NT2/D1 (cell line): Measurements from ENCODE around the gene EGR1.

ENCODE experiments used
- DNase-seq: peaks from one replicate; pipeline ENCODE4 v3.0.0-alpha.2; 2011; ENCODE audit warnings: low read depth, low spot score
- H3K27me3 ChIP-seq: 2 replicates; pipeline ENCODE4 v1.6.0; 2011; ENCODE audit warnings: mild to moderate bottlenecking; ENCODE audit not compliant: insufficient read length, insufficient read depth
- H3K36me3 ChIP-seq: 2 replicates; pipeline ENCODE4 v1.6.1; 2011; ENCODE audit warnings: mild to moderate bottlenecking, low read length, mixed read lengths; ENCODE audit not compliant: insufficient read depth, insufficient read length
- H3K4me1 ChIP-seq: 2 replicates; pipeline ENCODE4 v1.5.1; 2011; ENCODE audit not compliant: insufficient read depth, insufficient read length
- H3K4me3 ChIP-seq: 2 replicates; pipeline ENCODE4 v1.5.1; 2011; ENCODE audit warnings: low read depth; ENCODE audit not compliant: insufficient read length
- H3K9ac ChIP-seq: 2 replicates; pipeline ENCODE4 v1.6.0; 2011; ENCODE audit warnings: low read depth; ENCODE audit not compliant: insufficient read length
- H3K9me3 ChIP-seq: 2 replicates; pipeline ENCODE4 v1.5.1; 2011; ENCODE audit warnings: mild to moderate bottlenecking, low read length; ENCODE audit not compliant: insufficient read depth
- SUZ12 ChIP-seq: IDR thresholded peaks from 2 replicates; pipeline ENCODE4 v1.6.1; 2011; ENCODE audit not compliant: insufficient read length, insufficient read depth; ENCODE audit errors: extremely low read depth
- YY1 ChIP-seq: IDR thresholded peaks from 2 replicates; pipeline ENCODE4 v1.6.1; 2011; ENCODE audit not compliant: insufficient read length, insufficient read depth
- ZNF274 ChIP-seq: IDR thresholded peaks from 2 replicates; pipeline ENCODE4 v1.6.1; 2011; ENCODE audit warnings: mild to moderate bottlenecking, low read depth, low read length

EGR1 gene

DNA sequence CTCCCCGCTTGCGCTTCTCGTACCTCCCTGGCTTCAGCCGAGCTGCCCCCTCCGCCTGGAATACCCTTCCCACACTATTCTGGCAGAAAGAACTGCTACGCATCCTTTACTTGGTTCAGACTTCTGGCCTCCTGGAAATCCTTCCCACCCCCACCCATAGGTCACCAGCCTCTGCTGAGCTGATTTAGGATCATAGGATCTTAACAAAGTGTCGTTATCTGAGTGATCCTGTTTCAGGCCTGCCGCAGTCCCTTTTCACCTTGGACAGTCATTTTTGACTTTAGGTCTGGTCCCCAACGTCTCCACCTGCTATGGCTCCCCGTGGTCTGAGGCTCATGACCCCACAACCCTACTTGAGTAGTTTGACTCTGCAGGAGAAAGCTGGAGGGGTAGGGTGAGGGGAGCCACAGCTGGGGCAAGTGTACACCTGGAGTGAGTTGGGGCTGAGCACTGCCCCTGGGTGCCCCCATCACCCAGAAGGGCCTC is 27.3 kb downstream of the EGR1 start:
- Histone ChIP-seq H3K9me3 (no peaks in the 10 kb centered on the region), H3K9ac (peak overlapping the region; percentile 71), H3K4me3 (peak overlapping the region; percentile 57), H3K4me1 (peaks cover 13% of the 10 kb centered on the region), H3K36me3 (no peaks in the 10 kb centered on the region), H3K27me3 (peaks cover 33% of the 10 kb centered on the region)
- DNase-seq = no peak
- no peak for TF ChIP-seq ZNF274

DNA sequence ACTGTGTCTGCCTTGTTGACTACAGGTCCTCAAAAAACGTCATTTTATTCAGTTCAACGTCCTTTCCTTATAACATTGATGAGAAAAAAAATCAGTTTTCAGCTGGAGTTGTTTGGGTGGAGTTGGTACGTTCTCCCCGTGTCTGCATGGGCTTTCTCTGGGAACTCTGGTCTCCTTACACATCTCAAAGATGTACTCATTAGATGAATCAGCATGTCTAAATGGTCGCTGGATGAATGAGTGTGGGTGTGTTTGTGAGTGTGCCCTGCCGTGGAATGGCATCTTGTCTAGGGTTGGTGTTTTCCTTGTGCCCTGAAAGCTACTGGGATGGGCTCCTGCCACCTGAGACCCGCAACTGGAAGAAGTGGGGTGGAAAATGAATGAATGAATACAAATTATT is 30.1 kb downstream of the EGR1 start:
- DNase-seq = no peak
- H3K4me3 ChIP-seq = no peak overlapping the region
- H3K9me3 ChIP-seq = no peaks in the 10 kb centered on the region
- peaks cover 13% of the 10 kb centered on the region for H3K4me1 ChIP-seq
- H3K9ac ChIP-seq = no peak overlapping the region
- peaks cover 25% of the 10 kb centered on the region for H3K27me3 ChIP-seq
- TF ChIP-seq YY1 = no peak
- TF ChIP-seq SUZ12 = no peak
- TF ChIP-seq ZNF274 = no peak
- H3K36me3 ChIP-seq = no peaks in the 10 kb centered on the region

DNA sequence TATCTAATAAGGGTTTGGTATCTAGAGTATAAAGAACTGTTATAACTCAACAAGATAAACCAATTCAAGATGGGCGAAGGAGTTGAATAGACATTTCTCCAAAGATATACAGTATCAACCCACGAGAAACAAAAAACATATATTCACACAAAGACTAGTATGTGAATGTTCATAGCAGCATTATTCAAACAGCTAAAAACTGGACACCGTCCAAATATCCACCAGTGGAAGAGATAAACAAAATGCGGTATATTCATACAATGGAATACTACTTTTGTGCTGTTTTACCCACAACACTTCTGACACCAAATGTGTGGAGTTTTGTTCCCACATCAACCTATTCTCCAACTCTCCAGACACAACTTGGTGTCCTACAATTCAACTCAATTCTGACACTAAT is 33.1 kb downstream of the EGR1 start:
- TF ChIP-seq ZNF274 (no peak), SUZ12 (no peak), YY1 (no peak)
- H3K36me3 ChIP-seq = no peaks in the 10 kb centered on the region
- H3K4me1 ChIP-seq = peaks cover 2% of the 10 kb centered on the region
- H3K4me3 ChIP-seq = no peak overlapping the region
- H3K9ac ChIP-seq = no peak overlapping the region
- no peak for DNase-seq
- H3K9me3 ChIP-seq = no peaks in the 10 kb centered on the region
- no peaks in the 10 kb centered on the region for H3K27me3 ChIP-seq

DNA sequence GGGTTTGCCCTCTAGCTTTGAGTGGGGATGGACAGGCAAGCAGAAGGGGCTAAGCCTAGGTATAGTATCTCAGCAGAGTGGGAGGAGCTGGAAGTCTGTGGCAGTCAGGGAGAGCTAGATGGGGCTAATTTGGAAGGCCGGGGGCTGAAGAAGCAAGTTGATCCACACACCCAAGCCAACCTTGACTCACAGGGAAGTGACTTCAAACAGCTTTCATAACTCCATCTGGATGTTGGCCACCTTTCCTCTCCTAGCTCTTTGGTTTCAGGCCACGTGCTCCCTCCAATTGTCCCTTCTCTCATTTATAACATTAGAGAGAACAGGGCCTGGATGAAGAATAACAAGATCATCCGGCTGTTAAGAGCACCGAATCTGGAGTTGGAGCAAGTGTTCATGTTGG is 36.8 kb downstream of the EGR1 start:
- no peak for DNase-seq
- no peak overlapping the region for H3K4me3 ChIP-seq
- peaks cover 10% of the 10 kb centered on the region for H3K36me3 ChIP-seq
- H3K4me1 ChIP-seq = no peaks in the 10 kb centered on the region
- H3K9ac ChIP-seq = no peak overlapping the region
- H3K9me3 ChIP-seq = no peaks in the 10 kb centered on the region
- no peaks in the 10 kb centered on the region for H3K27me3 ChIP-seq
- TF ChIP-seq ZNF274 (no peak), YY1 (no peak), SUZ12 (no peak)

DNA sequence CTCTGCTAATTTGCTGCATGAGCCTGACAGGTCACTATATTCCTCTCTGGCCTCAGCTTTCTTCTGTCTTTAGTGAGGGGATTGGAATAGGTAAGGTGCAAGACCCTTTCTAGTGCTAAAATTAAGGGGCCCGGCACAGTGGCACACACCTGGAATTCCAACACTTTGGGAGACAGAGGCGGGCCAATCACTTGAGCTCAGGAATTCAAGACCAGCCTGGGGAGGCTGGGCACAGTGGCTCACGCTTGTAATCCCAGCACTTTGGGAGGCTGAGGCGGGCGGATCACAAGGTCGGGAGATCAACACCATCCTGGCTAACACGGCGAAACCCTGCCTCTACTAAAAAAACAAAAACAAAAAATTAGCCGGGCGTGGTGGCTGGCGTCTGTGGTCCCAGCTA is 37.2 kb downstream of the EGR1 start:
- no peaks in the 10 kb centered on the region for H3K9me3 ChIP-seq
- TF ChIP-seq SUZ12 (no peak), ZNF274 (no peak), YY1 (no peak)
- peaks cover 13% of the 10 kb centered on the region for H3K36me3 ChIP-seq
- no peaks in the 10 kb centered on the region for H3K4me1 ChIP-seq
- H3K9ac ChIP-seq = no peak overlapping the region
- H3K4me3 ChIP-seq = no peak overlapping the region
- no peak for DNase-seq
- H3K27me3 ChIP-seq = no peaks in the 10 kb centered on the region

DNA sequence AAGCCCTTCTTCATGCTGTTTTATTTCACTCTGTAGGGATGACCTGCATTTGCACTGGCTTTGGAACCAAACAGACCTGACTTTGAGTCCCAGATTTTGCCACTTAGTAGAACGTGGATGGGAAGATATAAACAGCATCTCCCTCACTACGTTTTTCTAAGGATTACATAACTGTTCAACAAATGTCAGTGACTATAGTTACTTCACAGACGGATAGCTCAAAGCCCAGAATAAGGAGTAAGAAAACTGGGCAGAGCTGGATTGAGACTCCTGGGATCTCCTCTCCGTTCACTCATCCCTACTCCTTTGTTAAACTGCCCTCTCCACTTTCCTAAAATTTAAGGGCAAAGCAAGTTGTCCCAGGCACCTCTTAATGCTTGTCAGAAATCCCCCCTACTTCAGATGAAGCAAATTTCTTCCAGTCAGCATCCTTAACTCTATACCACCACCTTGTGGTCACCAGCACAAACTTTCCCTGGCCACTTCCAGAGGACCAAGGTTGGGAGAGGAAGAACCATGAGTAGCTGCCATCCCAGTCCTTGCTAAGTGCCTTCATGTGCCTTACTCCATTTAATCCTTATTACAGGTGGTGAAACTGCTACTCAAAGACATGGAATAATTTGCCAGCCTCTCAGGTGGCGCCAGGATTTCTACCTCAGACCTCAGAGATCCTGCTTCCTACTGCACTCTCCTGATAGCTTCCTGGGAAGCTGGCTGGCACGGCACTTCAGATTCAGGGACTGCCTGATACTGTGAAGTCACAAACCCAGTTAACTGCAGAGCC is 38.4 kb downstream of the EGR1 start:
- no peak overlapping the region for H3K9ac ChIP-seq
- TF ChIP-seq SUZ12 (no peak), ZNF274 (no peak), YY1 (no peak)
- no peaks in the 10 kb centered on the region for H3K9me3 ChIP-seq
- H3K27me3 ChIP-seq = no peaks in the 10 kb centered on the region
- H3K36me3 ChIP-seq = peaks cover 25% of the 10 kb centered on the region
- H3K4me1 ChIP-seq = no peaks in the 10 kb centered on the region
- DNase-seq = no peak
- no peak overlapping the region for H3K4me3 ChIP-seq

DNA sequence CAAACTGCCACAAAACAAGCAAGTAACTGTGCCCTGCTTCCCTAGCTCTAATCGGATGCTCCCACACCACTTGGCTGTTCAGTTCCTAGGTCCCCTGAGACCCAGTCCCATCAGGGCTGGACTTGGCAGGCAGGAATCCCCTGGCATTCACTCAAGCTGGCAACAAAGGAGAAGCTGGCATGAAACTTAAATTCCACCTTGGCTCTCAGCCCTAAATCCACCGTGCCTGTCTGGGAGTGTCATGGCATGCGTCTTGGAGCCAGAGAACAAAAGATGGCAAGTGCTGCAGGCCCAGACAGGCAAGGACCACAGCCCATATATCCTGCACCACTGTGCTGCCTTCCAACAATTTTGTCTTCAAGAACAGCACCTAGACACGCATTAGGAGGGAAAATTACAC is 39.5 kb downstream of the EGR1 start:
- H3K9ac ChIP-seq = no peak overlapping the region
- H3K27me3 ChIP-seq = no peaks in the 10 kb centered on the region
- TF ChIP-seq YY1 (no peak), ZNF274 (no peak), SUZ12 (no peak)
- no peaks in the 10 kb centered on the region for H3K9me3 ChIP-seq
- H3K4me3 ChIP-seq = no peak overlapping the region
- DNase-seq = no peak
- H3K36me3 ChIP-seq = peaks cover 31% of the 10 kb centered on the region
- no peaks in the 10 kb centered on the region for H3K4me1 ChIP-seq
